HG03025 (cell line): ENCODE data around the gene WFDC11.

ENCODE experiments used
- ATAC-seq: cut with Tn5 transposase; IDR thresholded peaks from one replicate; pipeline ENCODE4 v1.9.1; 2021; ENCODE audit warnings: mild to moderate bottlenecking, moderate library complexity; ENCODE audit not compliant: unreplicated experiment, low FRiP score

The WFDC11 gene

DNA sequence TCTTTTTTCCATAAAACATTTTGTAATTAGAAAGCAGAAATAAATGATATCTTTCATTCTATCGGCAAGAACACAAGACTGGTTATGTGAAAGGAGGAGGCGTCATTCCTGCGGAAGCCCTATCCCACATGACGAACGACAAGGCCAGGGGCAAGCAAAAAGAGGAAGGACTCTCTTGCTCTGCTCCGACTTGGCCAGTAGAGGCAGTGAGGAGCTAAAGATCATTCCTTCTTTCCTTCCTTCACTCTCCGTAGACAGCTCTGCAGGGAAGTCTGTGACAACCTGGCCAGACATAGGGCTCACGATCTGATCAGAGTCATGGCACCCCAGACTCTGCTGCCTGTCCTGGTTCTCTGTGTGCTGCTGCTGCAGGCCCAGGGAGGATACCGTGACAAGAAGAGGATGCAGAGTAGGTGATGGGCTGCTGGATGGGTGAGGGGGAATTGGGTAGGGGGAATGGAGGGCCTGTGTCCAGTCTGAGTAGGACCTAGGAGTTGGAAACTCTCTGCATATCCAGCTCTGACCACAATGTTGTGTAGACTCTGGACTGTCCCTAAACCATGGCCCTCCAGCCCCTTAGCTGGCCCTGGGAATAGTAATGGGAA, 40.4 kb downstream of the WFDC11 start, which contains the start of gene WFDC10A:
WFDC10A (plus strand) TSS at position 244 of the 605 bp plus-strand sequence; CDS start at position 319, 75 bp downstream.
- no peak for ATAC-seq

DNA sequence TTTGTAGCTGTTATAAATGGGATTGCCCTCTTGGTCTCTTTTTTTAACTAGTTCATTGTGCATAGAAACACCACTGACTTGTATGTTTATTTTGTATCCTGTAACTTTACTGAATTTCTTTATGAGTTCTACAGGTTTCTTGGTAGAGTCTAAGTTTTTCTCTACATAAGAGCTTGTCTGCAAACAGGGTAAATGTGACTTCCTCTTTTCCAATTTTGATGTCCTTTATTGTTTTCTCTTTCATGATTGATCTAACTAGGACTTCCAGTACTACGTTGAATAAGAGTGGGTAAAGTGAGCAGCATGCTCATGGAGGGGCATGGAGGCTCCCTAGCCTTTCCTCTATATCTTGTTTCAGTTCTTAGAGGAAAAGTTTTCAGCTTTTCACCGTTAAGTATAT, 43.5 kb downstream of the WFDC11 start:
- no peak for ATAC-seq

DNA sequence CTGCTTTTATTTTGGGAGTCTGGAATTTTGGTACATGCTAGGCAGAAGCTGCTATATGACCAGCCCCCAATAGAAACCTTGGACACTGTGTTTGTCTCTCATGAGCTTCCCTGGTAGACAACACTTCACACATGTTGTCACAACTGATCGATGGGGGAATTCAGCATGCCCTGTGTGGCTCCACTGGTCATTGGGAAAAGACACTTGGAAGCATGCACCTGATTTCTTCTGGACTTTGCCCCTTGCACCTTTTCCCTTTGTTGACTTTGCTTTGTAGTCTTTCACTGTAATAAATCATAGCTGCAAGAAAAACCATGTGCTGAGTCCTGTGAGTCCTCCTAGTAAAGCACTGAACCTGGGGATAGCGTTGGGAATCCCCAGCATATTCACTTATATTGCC, 48.4 kb downstream of the WFDC11 start:
- no peak for ATAC-seq

DNA sequence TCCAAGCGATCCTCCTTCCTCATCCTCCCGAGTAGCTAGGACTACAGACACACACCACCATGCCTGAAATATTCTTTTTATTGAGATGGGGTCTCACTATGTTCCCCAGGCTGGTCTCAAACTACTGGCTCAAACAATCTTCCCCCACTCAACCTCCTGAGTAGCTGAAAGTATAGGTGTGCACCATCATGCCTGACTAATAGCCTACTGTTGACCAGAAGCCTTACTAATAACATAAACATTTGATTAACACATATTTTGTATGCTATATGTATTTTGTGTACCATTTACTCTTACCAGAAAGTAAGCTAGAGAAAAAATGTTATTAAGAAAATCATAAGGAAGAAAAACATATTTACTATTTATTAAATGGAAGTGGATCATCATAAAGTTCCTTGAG, 52.4 kb downstream of the WFDC11 start:
- ATAC-seq = no peak

DNA sequence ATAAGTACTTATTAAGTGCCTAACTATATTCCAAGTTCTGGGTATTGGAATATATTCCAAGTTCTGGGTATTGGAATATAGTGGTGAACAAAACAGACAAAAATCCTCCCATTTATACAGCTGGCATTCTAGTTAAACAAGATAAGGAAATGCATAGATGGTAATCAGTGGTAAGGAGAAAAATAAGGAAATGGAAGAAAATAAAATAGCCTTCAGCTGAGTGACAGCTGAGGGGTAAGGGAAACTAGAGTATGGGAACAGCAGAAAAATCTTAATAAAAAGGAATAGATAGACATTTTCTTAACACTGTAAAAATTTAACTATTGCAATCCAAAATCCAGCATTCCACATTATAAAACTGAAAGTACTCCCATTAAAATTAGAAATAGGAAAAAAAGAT, 57.7 kb downstream of the WFDC11 start:
- ATAC-seq = no peak

DNA sequence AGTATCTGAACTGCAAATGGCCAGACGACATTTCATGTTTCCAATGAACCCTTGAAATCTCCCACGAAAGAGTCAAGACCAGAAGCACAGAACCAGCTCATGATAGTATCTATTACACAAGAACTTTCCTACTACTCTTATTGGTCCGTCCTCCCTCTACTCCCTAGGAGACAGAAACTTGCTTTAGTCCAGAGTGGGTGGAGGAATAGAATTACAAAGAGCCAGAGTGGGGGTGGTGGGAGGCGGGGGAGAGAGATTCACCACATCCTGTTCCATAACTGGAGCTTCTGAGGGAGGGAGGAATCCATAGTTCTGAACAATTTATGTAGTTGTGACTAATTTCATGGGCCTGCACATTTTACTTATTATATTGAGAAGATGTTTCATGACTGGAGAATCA, 59.0 kb downstream of the WFDC11 start:
- ATAC-seq = no peak

DNA sequence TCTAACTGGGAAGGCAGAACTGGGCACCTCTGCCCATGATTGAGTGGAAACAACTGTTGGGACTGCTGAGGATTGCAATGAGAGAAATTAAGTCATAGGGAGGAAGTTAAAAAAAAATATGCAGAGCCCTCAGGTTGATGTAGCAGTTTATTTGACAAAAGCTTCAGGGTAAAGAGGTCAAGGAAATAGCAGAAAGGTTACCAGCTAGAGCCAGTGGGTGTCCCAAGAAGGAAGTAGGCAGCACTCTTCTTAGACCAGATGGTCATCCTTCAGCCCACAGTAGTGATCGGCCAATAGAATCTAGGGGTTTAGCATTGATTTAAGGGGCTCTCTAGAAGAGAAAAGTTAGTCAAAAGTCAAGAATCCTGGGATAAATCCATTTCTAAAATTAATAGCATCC, 62.2 kb downstream of the WFDC11 start:
- no peak for ATAC-seq
